Vagina (tissue), 2 donors: ENCODE data around the gene VDAC1.

ENCODE experiments used
- POLR2A ChIP-seq, 2 donors: fragments of 450-650 bp; IDR thresholded peaks; one replicate each; pipeline ENCODE4 v1.6.1; 2017; ENCODE audit warnings: antibody characterized with exemption in 2 of 2, mild to moderate bottlenecking in 2 of 2, moderate library complexity in 2 of 2
- TF ChIP-seq, protein P1 (sequence below), 3 experiments: fragments of 450-650 bp in 2 of 3; fragments of 200-600 bp in 1 of 3; sonication (generic) in 1 of 3; IDR thresholded peaks; one replicate each; pipeline ENCODE4 v1.5.1; 2017 to 2019; ENCODE audit warnings: antibody characterized with exemption in 3 of 3, mild to moderate bottlenecking in 2 of 3, moderate library complexity in 2 of 3

DNA sequence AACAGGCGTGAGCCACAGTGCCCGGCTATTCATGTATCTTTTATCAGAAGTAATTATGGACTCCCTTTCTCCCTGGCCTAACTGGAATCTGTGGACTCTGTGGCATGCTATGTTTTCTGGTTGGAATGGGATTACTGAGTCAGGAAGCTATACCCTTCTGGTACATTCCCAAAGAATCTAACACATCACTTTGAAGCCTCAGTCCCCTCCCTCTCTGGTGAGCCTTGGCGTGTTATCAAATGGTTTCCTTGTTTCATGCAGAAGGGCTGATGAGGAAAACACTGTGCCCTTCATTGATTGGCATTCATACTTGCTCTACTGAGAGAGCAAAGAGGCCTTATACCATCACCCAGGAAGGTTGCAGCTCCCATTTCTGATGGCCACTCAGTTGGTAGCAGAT is 59.2 kb downstream of the VDAC1 start:
- TF ChIP-seq, protein P1, sequence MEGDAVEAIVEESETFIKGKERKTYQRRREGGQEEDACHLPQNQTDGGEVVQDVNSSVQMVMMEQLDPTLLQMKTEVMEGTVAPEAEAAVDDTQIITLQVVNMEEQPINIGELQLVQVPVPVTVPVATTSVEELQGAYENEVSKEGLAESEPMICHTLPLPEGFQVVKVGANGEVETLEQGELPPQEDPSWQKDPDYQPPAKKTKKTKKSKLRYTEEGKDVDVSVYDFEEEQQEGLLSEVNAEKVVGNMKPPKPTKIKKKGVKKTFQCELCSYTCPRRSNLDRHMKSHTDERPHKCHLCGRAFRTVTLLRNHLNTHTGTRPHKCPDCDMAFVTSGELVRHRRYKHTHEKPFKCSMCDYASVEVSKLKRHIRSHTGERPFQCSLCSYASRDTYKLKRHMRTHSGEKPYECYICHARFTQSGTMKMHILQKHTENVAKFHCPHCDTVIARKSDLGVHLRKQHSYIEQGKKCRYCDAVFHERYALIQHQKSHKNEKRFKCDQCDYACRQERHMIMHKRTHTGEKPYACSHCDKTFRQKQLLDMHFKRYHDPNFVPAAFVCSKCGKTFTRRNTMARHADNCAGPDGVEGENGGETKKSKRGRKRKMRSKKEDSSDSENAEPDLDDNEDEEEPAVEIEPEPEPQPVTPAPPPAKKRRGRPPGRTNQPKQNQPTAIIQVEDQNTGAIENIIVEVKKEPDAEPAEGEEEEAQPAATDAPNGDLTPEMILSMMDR (IDR thresholded peaks at IDR 0.05): no peak
- no peak for TF ChIP-seq POLR2A (IDR thresholded peaks at IDR 0.05)
